T-cell (primary cell): ENCODE measurements around the gene SGF29. TPM values are rescaled to one million over a fixed set of nuclear protein-coding genes. Genes with fewer than 3 reads are reported as not detected.
A peak's percentile ranks its signal among the peaks of the same experiment; 100 is the strongest.
"Not testable (repeated sequence)": the region's sequence is repeated elsewhere in the genome, so short reads cannot be mapped to it uniquely, and the experiment has no call there.

Source experiments
- ATAC-seq, 4 experiments: fragments of 200-7000 bp in 3 of 4; fragments of 150-1000 bp in 1 of 4; cut with Tn5 transposase; replicated peaks in 1 of 4; 1 replicate in 3 of 4; 2 replicates in 1 of 4; pipeline ENCODE4 v1.10.0; 2021; ENCODE audit warnings: moderate library complexity in 3 of 4, mild to moderate bottlenecking in 2 of 4, moderate number of reproducible peaks in 1 of 4
- CTCF ChIA-PET, 2 donors: fragments of 300-600 bp; sonication (Branson Sonifier 250); formaldehyde crosslinking; loops; one replicate each; lab custom pipeline; 2022; ENCODE audit warnings: antibody characterized with exemption in 2 of 2; lab: Charles Lee
- POLR2A ChIA-PET, 2 donors: fragments of 300-600 bp; sonication (Branson Sonifier 250); formaldehyde crosslinking; loops; one replicate each; lab custom pipeline; 2022; ENCODE audit warnings: antibody characterized with exemption in 2 of 2; lab: Charles Lee
- DNase-seq, 35 experiments: peaks; one replicate each; pipeline versions ENCODE4 v3.0.0 to v3.0.0-alpha.2; 2013 to 2023
- H3K27ac ChIP-seq: one replicate; pipeline ENCODE4 v1.5.1; 2013; ENCODE audit warnings: low read length
- H3K27me3 ChIP-seq, 2 experiments: replicated peaks in 1 of 2; 1 replicate in 1 of 2; 2 replicates in 1 of 2; pipeline versions ENCODE4 v1.6.1 to v1.7.0; 2013; ENCODE audit warnings: low read length in 1 of 2, mixed read lengths in 1 of 2; ENCODE audit not compliant: control insufficient read depth in 2 of 2, insufficient read depth in 2 of 2; ENCODE audit errors: extremely low read depth in 1 of 2
- H3K36me3 ChIP-seq, 2 donors: 1 replicate in 1 of 2; 2 replicates in 1 of 2; pipeline versions ENCODE4 v1.6.1 to v1.7.0; 2013; ENCODE audit warnings: low read length in 1 of 2; ENCODE audit not compliant: control insufficient read depth in 2 of 2, insufficient read depth in 1 of 2; ENCODE audit errors: extremely low read depth in 1 of 2
- H3K4me1 ChIP-seq, 2 experiments: 1 replicate in 1 of 2; 2 replicates in 1 of 2; pipeline versions ENCODE4 v1.6.1 to v1.7.0; 2013; ENCODE audit warnings: low read length in 2 of 2, mixed read lengths in 1 of 2; ENCODE audit not compliant: insufficient read depth in 2 of 2, control insufficient read depth in 1 of 2; ENCODE audit errors: extremely low read depth in 1 of 2
- H3K4me3 ChIP-seq, 2 donors: 1 replicate in 1 of 2; 2 replicates in 1 of 2; pipeline versions ENCODE4 v1.5.1 to v1.7.0; 2013; ENCODE audit warnings: mild to moderate bottlenecking in 2 of 2, low read length in 1 of 2, moderate library complexity in 1 of 2; ENCODE audit not compliant: control insufficient read depth in 1 of 2; ENCODE audit errors: extremely low read depth in 1 of 2
- H3K9me3 ChIP-seq: 2 replicates; pipeline ENCODE4 v1.7.0; 2013
- H3K27ac Mint-ChIP-seq, 2 donors: one replicate each; pipeline ENCODE4 v1.8.0; 2020 to 2021; ENCODE audit warnings: mild to moderate bottlenecking in 2 of 2, mixed read lengths in 2 of 2
- H3K27me3 Mint-ChIP-seq, 2 donors: one replicate each; pipeline ENCODE4 v1.8.0; 2021 to 2022; ENCODE audit warnings: mixed read lengths in 2 of 2
- H3K36me3 Mint-ChIP-seq: one replicate; pipeline ENCODE4 v1.8.0; 2021; ENCODE audit warnings: mixed read lengths
- H3K4me1 Mint-ChIP-seq, 3 donors: one replicate each; pipeline ENCODE4 v1.8.0; 2020 to 2022; ENCODE audit warnings: mixed read lengths in 3 of 3, mild to moderate bottlenecking in 1 of 3
- H3K4me3 Mint-ChIP-seq, 3 donors: one replicate each; pipeline ENCODE4 v1.8.0; 2020 to 2022; ENCODE audit warnings: mild to moderate bottlenecking in 3 of 3, mixed read lengths in 3 of 3, moderate library complexity in 3 of 3
- H3K9me3 Mint-ChIP-seq, 3 donors: one replicate each; pipeline ENCODE4 v1.8.0; 2020 to 2022; ENCODE audit warnings: mixed read lengths in 3 of 3
- WGBS: methylation state at CpG from one replicate; pipeline ENCODE4 v1.1.5; 2013; ENCODE audit warnings: missing lambda C conversion rate; ENCODE audit not compliant: insufficient coverage; 5-methylcytosine and 5-hydroxymethylcytosine counted together
- total RNA-seq, 35 experiments: library from RNA in 6 of 35; stranded (reverse) in 6 of 35; fragments of 120-200 nt in 1 of 35; gene quantifications; one replicate each; pipeline versions ENCODE4 v1.2.1 to v1.2.4 and lab custom pipeline; 2013 to 2026

Gene SGF29
- total RNA-seq, 5 donors from 2014 or later (not counting 1 experiment from before 2014, with no cell fraction given): 52.6 to 79.3 (median 74.6) TPM

DNA sequence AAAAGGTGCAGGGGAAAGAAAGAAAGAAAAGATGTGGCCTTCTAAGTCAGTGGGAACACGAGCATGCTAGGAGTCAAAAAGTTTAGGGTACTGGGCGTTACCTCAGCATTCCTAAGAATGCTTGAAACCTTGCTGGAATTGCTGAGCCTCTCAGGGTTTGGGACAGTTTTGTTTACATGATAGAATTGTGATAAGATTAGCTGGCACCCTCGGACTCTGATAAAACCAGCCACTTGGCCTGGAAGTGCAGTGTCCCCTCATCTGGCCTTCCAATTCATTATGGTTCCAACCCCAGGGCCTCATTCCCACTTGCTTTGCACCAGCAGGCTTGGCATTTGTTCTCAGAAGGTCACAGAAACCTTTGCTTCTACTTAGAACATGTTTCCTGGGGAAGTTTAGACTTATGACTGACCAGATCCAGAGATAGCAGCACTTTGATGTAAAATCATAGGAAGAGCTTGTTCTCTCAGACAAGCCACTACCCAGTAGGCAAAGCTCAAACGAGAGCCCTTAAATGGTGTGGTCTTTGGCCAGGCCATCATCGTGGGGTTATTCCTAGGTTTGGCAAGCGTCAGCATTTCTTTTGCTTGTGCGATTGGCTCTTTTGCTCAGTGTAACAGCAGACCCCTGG, 8.0 kb downstream of the SGF29 start:
- Mint-ChIP-seq H3K36me3 (peaks cover 32% of the 10 kb centered on the region), H3K27me3 (no peaks in the 10 kb centered on the region), H3K27ac (no peak overlapping the region), H3K9me3 (peaks cover 0 to 4% (median 0%) of the 10 kb centered on the region in 3 donors), H3K4me1 (peaks cover 48 to 50% (median 49%) of the 10 kb centered on the region in 3 donors), H3K4me3 (no peak overlapping the region)
- POLR2A ChIA-PET: interaction anchor here in 1 of 2 donors (0.6 kb wide), 1 partner anchor 10 kb away, joined by 3 read pairs; no protein-coding TSS in a partner anchor
- no peaks in the 10 kb centered on the region for H3K9me3 ChIP-seq
- H3K27ac ChIP-seq: no peak overlapping the region
- H3K4me1 ChIP-seq: peaks cover 0 to 7% of the 10 kb centered on the region in 2 experiments
- DNase-seq (no peak), ATAC-seq (no peak)
- CTCF ChIA-PET: no interaction called here
- peaks cover 3 to 28% of the 10 kb centered on the region in 2 donors for H3K36me3 ChIP-seq
- WGBS: 96% methylated on average over 5 of the region's 7 CpGs
- no peak overlapping the region for H3K4me3 ChIP-seq
- H3K27me3 ChIP-seq: no peaks in the 10 kb centered on the region

GRCh38 chr16:28562199-28562598, 8.5 kb downstream of the SGF29 start:
- Histone ChIP-seq H3K27ac (no peak overlapping the region), H3K27me3 (no peaks in the 10 kb centered on the region), H3K9me3 (peaks cover 2% of the 10 kb centered on the region), H3K4me1 (peaks cover 0 to 7% of the 10 kb centered on the region in 2 experiments), H3K36me3 (peaks cover 3 to 23% of the 10 kb centered on the region in 2 donors), H3K4me3 (no peak overlapping the region)
- DNase-seq: no peak
- ATAC-seq: no peak
- CTCF ChIA-PET: no interaction called here
- 100% methylated on average over 1 of the region's 4 CpGs for WGBS
- Mint-ChIP-seq H3K4me1 (peaks cover 44 to 46% (median 44%) of the 10 kb centered on the region in 3 donors), H3K27me3 (no peaks in the 10 kb centered on the region), H3K27ac (no peak overlapping the region), H3K4me3 (no peak overlapping the region), H3K36me3 (peaks cover 32% of the 10 kb centered on the region), H3K9me3 (peaks cover 0 to 5% (median under 1%) of the 10 kb centered on the region in 3 donors)
- POLR2A ChIA-PET: interaction anchor here in 1 of 2 donors (0.6 kb wide), 1 partner anchor 55 kb away, joined by 3 read pairs; no protein-coding TSS in a partner anchor

- Mint-ChIP-seq H3K4me1 (peaks cover 45 to 49% (median 45%) of the 10 kb centered on the region in 3 donors), H3K9me3 (peaks cover 2 to 10% (median 7%) of the 10 kb centered on the region in 3 donors), H3K27ac (no peak overlapping the region), H3K27me3 (no peaks in the 10 kb centered on the region), H3K4me3 (no peak overlapping the region), H3K36me3 (peaks cover 34% of the 10 kb centered on the region)
- no peak overlapping the region for H3K27ac ChIP-seq
- CTCF ChIA-PET: no interaction called here
- H3K4me3 ChIP-seq: no peak overlapping the region
- H3K27me3 ChIP-seq: no peaks in the 10 kb centered on the region
- peaks cover 2% of the 10 kb centered on the region for H3K9me3 ChIP-seq
- H3K36me3 ChIP-seq: peaks cover 3 to 19% of the 10 kb centered on the region in 2 donors
- POLR2A ChIA-PET: no interaction called here
- H3K4me1 ChIP-seq: peaks cover 0 to 7% of the 10 kb centered on the region in 2 experiments
- ATAC-seq (no peak), DNase-seq (no peak)
- 82% methylated on average over 4 of the region's 6 CpGs for WGBS
Observed at GRCh38 chr16:28563218-28563617, 9.5 kb downstream of the SGF29 start.

- H3K27me3 Mint-ChIP-seq, POLR2A ChIA-PET, H3K4me3 ChIP-seq, DNase-seq, H3K4me3 Mint-ChIP-seq, CTCF ChIA-PET, H3K4me1 ChIP-seq, H3K27me3 ChIP-seq, H3K27ac Mint-ChIP-seq, ATAC-seq, H3K9me3 ChIP-seq, H3K36me3 ChIP-seq, H3K27ac ChIP-seq: not testable (repeated sequence)
- peaks cover 2 to 10% (median 7%) of the 10 kb centered on the region in 3 donors for H3K9me3 Mint-ChIP-seq
- no CpG with 5 or more reads among the region's 4 CpGs for WGBS
- peaks cover 39 to 51% (median 40%) of the 10 kb centered on the region in 3 donors for H3K4me1 Mint-ChIP-seq
- peaks cover 29% of the 10 kb centered on the region for H3K36me3 Mint-ChIP-seq
Observed at GRCh38 chr16:28566233-28566925, 12.7 kb downstream of the SGF29 start.

- no peaks in the 10 kb centered on the region for H3K27me3 Mint-ChIP-seq
- ATAC-seq: no peak
- no peak for DNase-seq
- no peaks in the 10 kb centered on the region for H3K27me3 ChIP-seq
- H3K4me3 Mint-ChIP-seq: no peak overlapping the region
- peaks cover 2% of the 10 kb centered on the region for H3K9me3 ChIP-seq
- H3K27ac ChIP-seq: no peak overlapping the region
- H3K9me3 Mint-ChIP-seq: peaks cover 2 to 10% (median 7%) of the 10 kb centered on the region in 3 donors
- H3K27ac Mint-ChIP-seq: peak overlapping the region in 1 of 2 donors; percentile 29
- H3K4me3 ChIP-seq: no peak overlapping the region
- H3K36me3 Mint-ChIP-seq: peaks cover 28% of the 10 kb centered on the region
- peaks cover 7 to 9% of the 10 kb centered on the region in 2 donors for H3K36me3 ChIP-seq
- POLR2A ChIA-PET: no interaction called here
- CTCF ChIA-PET: no interaction called here
- peaks cover 34 to 47% (median 35%) of the 10 kb centered on the region in 3 donors for H3K4me1 Mint-ChIP-seq
- H3K4me1 ChIP-seq: peaks cover 0 to 2% of the 10 kb centered on the region in 2 experiments
- WGBS: 100% methylated on average over 1 of the region's 2 CpGs
Observed at GRCh38 chr16:28567292-28567691, 13.6 kb downstream of the SGF29 start.

DNA sequence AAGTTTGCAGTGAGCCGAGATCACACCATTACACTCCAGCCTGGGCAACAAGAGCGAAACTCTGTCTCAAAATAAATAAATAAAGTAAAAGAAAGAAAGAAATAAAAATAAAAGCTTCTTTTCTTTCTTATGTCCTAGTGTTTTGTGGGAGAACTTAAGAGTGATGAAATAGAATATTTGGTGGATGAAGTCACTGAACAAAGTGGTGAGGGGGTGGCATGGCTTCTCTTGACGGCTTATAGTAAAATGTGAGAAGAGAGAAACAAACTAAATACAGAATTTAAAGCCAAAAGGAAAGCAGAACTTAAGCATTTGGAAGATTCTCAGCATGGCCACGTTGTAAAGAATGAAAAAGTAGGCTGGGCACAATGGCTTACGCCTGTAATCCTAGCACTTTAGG, 15.3 kb downstream of the SGF29 start:
- POLR2A ChIA-PET: no interaction called here
- peaks cover 40 to 50% (median 41%) of the 10 kb centered on the region in 3 donors for H3K4me1 Mint-ChIP-seq
- peaks cover 28% of the 10 kb centered on the region for H3K36me3 Mint-ChIP-seq
- H3K4me3 ChIP-seq: no peak overlapping the region
- CTCF ChIA-PET: no interaction called here
- H3K27me3 ChIP-seq: no peaks in the 10 kb centered on the region
- H3K9me3 ChIP-seq: peaks cover 2% of the 10 kb centered on the region
- DNase-seq (no peak), ATAC-seq (no peak)
- H3K36me3 ChIP-seq: peaks cover 7 to 9% of the 10 kb centered on the region in 2 donors
- no peaks in the 10 kb centered on the region for H3K27me3 Mint-ChIP-seq
- H3K4me3 Mint-ChIP-seq: no peak overlapping the region
- peaks cover 0 to under 1% of the 10 kb centered on the region in 2 experiments for H3K4me1 ChIP-seq
- H3K9me3 Mint-ChIP-seq: peaks cover 2 to 10% (median 7%) of the 10 kb centered on the region in 3 donors
- peak overlapping the region in 1 of 2 donors; percentile 32 for H3K27ac Mint-ChIP-seq
- WGBS: 88% methylated on average over 2 of the region's 5 CpGs
- H3K27ac ChIP-seq: no peak overlapping the region
